CD4-positive, alpha-beta memory T cell (primary cell): Measurements from ENCODE around the gene MAPK4. TPM values are rescaled to one million over a fixed set of nuclear protein-coding genes. Genes with fewer than 3 reads are reported as not detected.

Source experiments
- CTCF ChIA-PET: fragments of 350-600 bp; sonication (Branson Sonifier 250); formaldehyde crosslinking; loops from one replicate; lab custom pipeline; 2021; ENCODE audit warnings: inconsistent platforms; ENCODE audit not compliant: partially characterized antibody; lab: Charles Lee
- POLR2A ChIA-PET: fragments of 350-600 bp; sonication (Branson Sonifier 250); formaldehyde crosslinking; loops from one replicate; lab custom pipeline; 2021; ENCODE audit not compliant: partially characterized antibody; lab: Charles Lee
- DNase-seq, 5 donors: peaks; one replicate each; pipeline versions ENCODE4 v3.0.0 to v3.0.0-alpha.2; 2020 to 2022; ENCODE audit warnings: mixed read lengths in 1 of 5
- H3K27ac ChIP-seq: one replicate; pipeline ENCODE4 v1.7.0; 2013; ENCODE audit warnings: low read depth, low read length
- H3K27me3 ChIP-seq: 2 replicates; pipeline ENCODE4 v1.7.0; 2013; ENCODE audit warnings: mild to moderate bottlenecking, low read length, moderate library complexity; ENCODE audit not compliant: insufficient read depth
- H3K36me3 ChIP-seq: 2 replicates; pipeline ENCODE4 v1.7.0; 2013; ENCODE audit warnings: mild to moderate bottlenecking, low read length, moderate library complexity; ENCODE audit not compliant: insufficient read depth
- H3K4me1 ChIP-seq: 2 replicates; pipeline ENCODE4 v1.7.0; 2013; ENCODE audit warnings: mild to moderate bottlenecking, low read length, moderate library complexity; ENCODE audit not compliant: insufficient read depth
- H3K4me3 ChIP-seq, 2 donors: one replicate each; pipeline ENCODE4 v1.7.0; 2013; ENCODE audit warnings: low read length in 2 of 2, mild to moderate bottlenecking in 1 of 2
- H3K9me3 ChIP-seq, 2 donors: one replicate each; pipeline ENCODE4 v1.7.0; 2013; ENCODE audit warnings: low read length in 2 of 2, control low read depth in 1 of 2; ENCODE audit not compliant: control insufficient read depth in 1 of 2
- H3K27ac Mint-ChIP-seq, 7 donors: one replicate each; pipeline ENCODE4 v1.8.0; 2020 to 2021; ENCODE audit warnings: mixed read lengths in 7 of 7, mild to moderate bottlenecking in 6 of 7, inconsistent platforms in 3 of 7, moderate library complexity in 3 of 7
- H3K27me3 Mint-ChIP-seq, 2 donors: one replicate each; pipeline ENCODE4 v1.8.0; 2020 to 2021; ENCODE audit warnings: mixed read lengths in 2 of 2
- H3K36me3 Mint-ChIP-seq, 2 donors: one replicate each; pipeline ENCODE4 v1.8.0; 2020 to 2021; ENCODE audit warnings: mixed read lengths in 2 of 2, inconsistent platforms in 1 of 2, mild to moderate bottlenecking in 1 of 2
- H3K4me1 Mint-ChIP-seq, 4 donors: one replicate each; pipeline ENCODE4 v1.8.0; 2020 to 2021; ENCODE audit warnings: mixed read lengths in 4 of 4, mild to moderate bottlenecking in 1 of 4
- H3K4me3 Mint-ChIP-seq, 8 donors: one replicate each; pipeline ENCODE4 v1.8.0; 2020 to 2021; ENCODE audit warnings: mixed read lengths in 8 of 8, mild to moderate bottlenecking in 7 of 8, moderate library complexity in 6 of 8, inconsistent platforms in 3 of 8
- H3K9me3 Mint-ChIP-seq, 8 donors: one replicate each; pipeline ENCODE4 v1.8.0; 2020 to 2021; ENCODE audit warnings: mixed read lengths in 8 of 8, mild to moderate bottlenecking in 5 of 8, inconsistent platforms in 3 of 8, moderate library complexity in 1 of 8
- intact Hi-C: fragments of 100-400 bp; cut with micrococcal nuclease; formaldehyde crosslinking; loops from one replicate; pipeline ENCODE4 v1.15.1; 2023
- polyA plus RNA-seq, 2 donors: library from polyadenylated mRNA; unstranded; fragments of 300-500 nt; fragmentation: Illumina TruSeq; gene quantifications; one replicate each; pipeline ENCODE4 v1.2.3, GENCODE V29; 2021
- total RNA-seq, 2 experiments: library from RNA; stranded (reverse); gene quantifications; one replicate each; pipeline ENCODE4 v1.2.3, GENCODE V29; 2021

Gene MAPK4
- total and polyA plus RNA-seq, 4 experiments from 2014 or later: not detected

DNA sequence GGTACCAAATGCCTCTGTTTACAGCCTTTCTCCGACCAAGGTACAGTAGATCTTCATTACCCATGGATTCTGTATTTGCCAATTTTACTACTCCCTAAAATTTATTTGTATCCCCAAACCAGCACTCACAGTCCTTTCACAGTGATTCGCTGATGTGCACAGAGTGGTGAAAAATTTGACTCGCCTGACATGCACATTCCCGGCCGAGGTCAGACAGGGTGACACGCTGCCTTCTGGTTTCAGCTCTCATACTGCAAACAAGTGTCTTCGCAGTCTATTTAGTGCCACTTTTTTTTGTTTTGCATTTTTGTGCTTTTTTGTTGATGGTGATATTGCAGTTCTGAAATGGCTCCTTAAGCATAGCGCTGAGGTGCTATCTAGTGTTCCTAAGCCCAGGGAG is 71.0 kb downstream of the MAPK4 start:
- ChIA-PET POLR2A (no interaction called here), CTCF (no interaction called here)
- Mint-ChIP-seq H3K9me3 (peaks cover 0 to 2% (median 0%) of the 10 kb centered on the region in 8 donors), H3K27me3 (peaks cover 4 to 9% of the 10 kb centered on the region in 2 donors), H3K27ac (no peak overlapping the region), H3K4me1 (no peaks in the 10 kb centered on the region), H3K36me3 (no peaks in the 10 kb centered on the region), H3K4me3 (no peak overlapping the region)
- intact Hi-C loops: no loop called here
- Histone ChIP-seq H3K4me3 (no peak overlapping the region), H3K27me3 (no peaks in the 10 kb centered on the region), H3K27ac (no peak overlapping the region), H3K36me3 (no peaks in the 10 kb centered on the region), H3K4me1 (no peaks in the 10 kb centered on the region), H3K9me3 (no peaks in the 10 kb centered on the region)
- no peak for DNase-seq

DNA sequence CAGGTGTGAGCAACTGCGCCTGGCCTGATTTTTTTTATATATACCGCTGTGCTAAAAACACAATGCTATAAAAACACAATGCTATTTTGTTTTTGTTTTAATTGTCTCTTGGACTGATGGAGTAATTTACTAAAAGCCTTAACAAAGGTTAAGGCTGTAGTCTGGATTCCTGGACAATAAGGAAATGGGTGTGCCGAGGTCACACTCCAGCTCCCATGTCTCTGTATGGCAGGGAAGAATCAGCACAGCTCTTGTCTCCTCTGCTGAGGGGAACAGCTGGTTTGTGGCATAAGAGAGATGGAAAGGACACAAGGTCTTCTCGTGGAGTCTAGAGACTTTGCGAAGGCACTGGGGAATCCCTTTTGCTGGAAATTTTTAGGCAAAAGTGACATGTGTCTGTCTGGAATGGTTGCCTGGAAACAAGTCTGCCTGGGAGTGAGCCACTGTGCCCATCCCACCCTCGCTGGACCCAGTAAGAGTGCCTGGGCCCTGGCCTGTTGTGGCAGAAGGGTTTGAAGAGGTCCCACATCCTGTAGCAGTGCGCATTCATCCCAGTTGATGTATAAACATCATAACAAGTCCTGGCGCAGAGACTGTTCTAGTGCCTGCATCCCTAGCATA is 73.1 kb downstream of the MAPK4 start:
- Mint-ChIP-seq H3K4me1 (no peaks in the 10 kb centered on the region), H3K36me3 (no peaks in the 10 kb centered on the region), H3K27me3 (peaks cover 4 to 9% of the 10 kb centered on the region in 2 donors), H3K27ac (no peak overlapping the region), H3K9me3 (peaks cover 0 to 2% (median 0%) of the 10 kb centered on the region in 8 donors), H3K4me3 (no peak overlapping the region)
- ChIA-PET CTCF (no interaction called here), POLR2A (no interaction called here)
- intact Hi-C loops: no loop called here
- Histone ChIP-seq H3K36me3 (no peaks in the 10 kb centered on the region), H3K4me3 (no peak overlapping the region), H3K27me3 (no peaks in the 10 kb centered on the region), H3K4me1 (no peaks in the 10 kb centered on the region), H3K27ac (no peak overlapping the region), H3K9me3 (no peaks in the 10 kb centered on the region)
- no peak for DNase-seq

DNA sequence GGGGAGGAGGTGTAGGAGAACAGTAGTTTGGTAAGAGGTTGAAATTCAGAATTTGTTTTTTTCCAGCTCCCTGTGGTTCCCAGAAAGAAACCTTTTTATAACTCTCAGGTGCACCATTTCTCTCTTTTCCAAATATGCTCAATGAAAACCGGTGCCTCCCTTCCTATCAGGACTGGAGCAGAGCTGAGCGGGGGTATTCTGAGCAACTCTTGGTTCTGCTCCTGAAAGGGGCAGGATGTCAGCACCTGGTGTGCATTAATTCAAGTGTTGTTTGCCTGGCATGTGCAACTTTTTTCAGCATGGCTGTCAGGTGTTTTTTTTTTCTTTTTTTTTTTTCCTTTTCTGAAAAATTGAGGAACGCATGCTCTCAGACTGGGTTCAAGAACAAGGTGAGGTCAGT is 74.1 kb downstream of the MAPK4 start:
- no peak overlapping the region for H3K27ac ChIP-seq
- H3K36me3 ChIP-seq: no peaks in the 10 kb centered on the region
- CTCF ChIA-PET: no interaction called here
- H3K9me3 ChIP-seq: no peaks in the 10 kb centered on the region
- Mint-ChIP-seq H3K36me3 (no peaks in the 10 kb centered on the region), H3K4me3 (no peak overlapping the region), H3K9me3 (peaks cover 0 to 2% (median 0%) of the 10 kb centered on the region in 8 donors), H3K4me1 (no peaks in the 10 kb centered on the region), H3K27me3 (peaks cover 4 to 11% of the 10 kb centered on the region in 2 donors), H3K27ac (no peak overlapping the region)
- intact Hi-C loops: no loop called here
- H3K4me1 ChIP-seq: no peaks in the 10 kb centered on the region
- POLR2A ChIA-PET: no interaction called here
- no peak for DNase-seq
- H3K4me3 ChIP-seq: no peak overlapping the region
- H3K27me3 ChIP-seq: no peaks in the 10 kb centered on the region

DNA sequence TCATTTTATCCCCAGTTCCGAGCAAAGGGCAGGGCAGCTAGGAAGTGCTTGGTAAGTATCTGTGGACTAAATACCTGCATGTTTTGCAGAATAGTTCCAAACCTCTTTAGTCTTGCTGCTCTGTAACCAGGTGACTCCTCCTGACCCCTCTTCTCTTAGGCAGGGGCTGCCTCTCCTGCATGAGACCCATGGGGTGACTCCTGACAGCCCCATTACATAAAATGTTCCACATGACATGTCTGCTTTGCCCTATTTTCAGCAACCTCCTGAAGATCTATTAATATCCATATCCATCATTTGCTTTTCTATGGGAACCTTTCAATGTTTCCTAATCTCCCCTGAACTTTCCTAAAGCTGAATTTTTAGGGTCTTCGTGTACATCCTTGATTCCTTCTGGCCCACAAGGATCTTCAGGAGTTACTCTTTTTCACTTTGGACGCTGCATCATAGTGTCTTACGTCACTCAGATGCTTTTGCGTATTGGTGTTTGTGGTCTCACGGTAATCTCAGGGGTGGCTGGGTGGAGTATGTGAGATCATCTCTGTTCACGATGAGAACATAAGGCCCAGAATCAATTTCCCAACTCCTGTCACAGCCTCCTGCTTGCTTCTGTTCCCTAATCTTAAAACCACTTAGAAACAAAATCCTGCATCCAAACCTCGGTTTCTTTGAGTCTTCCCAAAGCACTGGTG is 76.6 kb downstream of the MAPK4 start:
- peaks cover 0 to 5% of the 10 kb centered on the region in 2 donors for H3K27me3 Mint-ChIP-seq
- Histone ChIP-seq H3K9me3 (no peaks in the 10 kb centered on the region), H3K27ac (no peak overlapping the region), H3K36me3 (no peaks in the 10 kb centered on the region), H3K4me1 (no peaks in the 10 kb centered on the region), H3K4me3 (no peak overlapping the region), H3K27me3 (no peaks in the 10 kb centered on the region)
- no peaks in the 10 kb centered on the region for H3K4me1 Mint-ChIP-seq
- POLR2A ChIA-PET: no interaction called here
- intact Hi-C loops: no loop called here
- no peaks in the 10 kb centered on the region for H3K36me3 Mint-ChIP-seq
- peaks cover 0 to 2% (median 0%) of the 10 kb centered on the region in 8 donors for H3K9me3 Mint-ChIP-seq
- no peak overlapping the region for H3K4me3 Mint-ChIP-seq
- H3K27ac Mint-ChIP-seq: no peak overlapping the region
- CTCF ChIA-PET: no interaction called here
- no peak for DNase-seq

DNA sequence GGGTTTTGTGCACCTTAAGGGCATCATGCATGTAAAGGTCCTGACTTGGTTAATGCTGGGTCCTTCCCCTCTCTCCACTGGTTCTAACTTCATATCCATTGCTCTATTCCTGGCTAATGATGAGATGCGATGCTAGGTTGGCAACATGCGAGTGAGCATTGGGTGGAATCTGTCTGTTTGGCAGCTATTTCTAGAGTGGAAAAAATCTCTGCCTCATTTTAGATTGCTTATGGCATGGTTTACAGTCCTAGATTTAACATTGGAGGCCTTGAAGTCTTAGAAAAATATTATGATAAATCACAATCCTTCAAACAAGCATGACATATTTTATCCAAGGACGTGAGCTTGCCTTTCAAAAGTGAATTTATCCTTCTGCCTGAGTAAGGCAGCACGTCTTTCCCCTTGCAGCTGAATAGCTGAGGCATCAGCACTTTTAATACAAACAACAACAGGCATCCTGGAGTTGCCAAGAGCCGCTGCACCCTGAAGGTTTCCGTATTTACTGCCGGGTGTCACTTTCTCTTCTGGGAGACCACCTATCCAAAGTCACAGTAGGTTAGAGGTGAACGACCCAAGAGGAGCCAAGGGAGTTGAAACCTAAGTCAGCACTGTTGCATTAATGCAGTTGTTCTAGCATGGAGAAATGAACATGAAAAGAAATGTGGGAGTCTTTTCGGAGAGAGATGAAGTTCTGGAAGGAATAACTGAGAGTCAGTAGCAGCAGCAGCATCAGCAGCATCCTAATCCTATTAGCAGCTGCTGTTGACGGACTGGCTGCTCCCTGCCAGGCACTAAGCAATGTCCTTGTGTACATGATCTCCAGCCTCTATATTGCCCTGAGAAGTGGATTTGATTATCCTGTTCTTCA is 78.4 kb downstream of the MAPK4 start:
- POLR2A ChIA-PET: no interaction called here
- H3K9me3 Mint-ChIP-seq: no peaks in the 10 kb centered on the region
- H3K27me3 Mint-ChIP-seq: peaks cover 0 to 7% of the 10 kb centered on the region in 2 donors
- CTCF ChIA-PET: no interaction called here
- Histone ChIP-seq H3K4me3 (no peak overlapping the region), H3K36me3 (no peaks in the 10 kb centered on the region), H3K27me3 (no peaks in the 10 kb centered on the region), H3K9me3 (no peaks in the 10 kb centered on the region), H3K27ac (no peak overlapping the region), H3K4me1 (no peaks in the 10 kb centered on the region)
- DNase-seq: no peak
- no peaks in the 10 kb centered on the region for H3K36me3 Mint-ChIP-seq
- intact Hi-C loops: no loop called here
- H3K4me3 Mint-ChIP-seq: no peak overlapping the region
- no peak overlapping the region for H3K27ac Mint-ChIP-seq
- H3K4me1 Mint-ChIP-seq: no peaks in the 10 kb centered on the region

DNA sequence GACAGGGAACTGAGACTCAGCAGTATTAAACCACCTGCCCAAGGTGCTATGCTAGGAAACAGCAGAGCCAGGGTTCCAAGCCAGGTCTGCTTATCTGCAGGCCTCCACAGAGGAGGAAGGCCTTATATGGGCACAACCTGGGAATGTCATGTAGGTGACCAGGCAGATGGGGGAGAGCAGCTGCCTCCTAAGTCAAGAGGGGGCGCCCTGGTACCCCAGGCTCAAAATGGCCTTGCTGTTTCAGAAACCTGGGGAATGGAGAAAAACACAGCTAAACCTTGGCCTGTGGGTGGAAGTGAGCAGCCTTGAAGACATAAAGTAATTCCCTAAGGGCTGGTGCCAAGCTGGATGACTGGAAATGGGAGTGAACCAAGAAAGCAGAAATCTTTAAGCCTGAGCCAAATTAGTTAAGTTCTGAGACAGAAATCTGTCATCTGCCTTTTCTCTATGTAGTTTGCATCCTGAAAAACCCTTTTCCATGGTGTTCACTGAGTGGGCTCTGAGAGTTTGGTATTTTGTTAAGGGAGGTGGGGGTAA is 79.1 kb downstream of the MAPK4 start:
- H3K4me3 Mint-ChIP-seq: no peak overlapping the region
- DNase-seq: no peak
- no peaks in the 10 kb centered on the region for H3K9me3 ChIP-seq

DNA sequence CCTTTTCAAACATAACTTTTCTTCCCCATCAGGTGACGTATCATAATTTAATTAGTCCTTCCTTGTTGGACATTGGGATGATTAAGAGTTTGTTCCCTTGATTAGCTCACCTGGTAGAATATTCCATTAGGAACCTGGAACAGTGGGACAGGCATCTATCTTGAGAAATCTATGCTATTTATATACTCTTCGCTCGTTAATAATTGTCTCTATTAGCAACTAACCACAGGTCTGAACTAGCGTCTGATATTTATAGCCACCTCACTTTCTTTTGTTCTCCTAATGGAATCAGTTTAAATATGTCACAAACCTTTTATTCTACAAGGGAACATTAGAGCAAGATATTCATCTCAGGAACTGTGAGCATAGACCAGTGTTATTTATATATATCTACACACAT is 79.8 kb downstream of the MAPK4 start:
- Histone ChIP-seq H3K27me3 (no peaks in the 10 kb centered on the region), H3K9me3 (no peaks in the 10 kb centered on the region), H3K27ac (no peak overlapping the region), H3K4me3 (no peak overlapping the region), H3K36me3 (no peaks in the 10 kb centered on the region), H3K4me1 (no peaks in the 10 kb centered on the region)
- no peaks in the 10 kb centered on the region for H3K4me1 Mint-ChIP-seq
- DNase-seq: no peak
- no peaks in the 10 kb centered on the region for H3K36me3 Mint-ChIP-seq
- H3K27me3 Mint-ChIP-seq: peaks cover 0 to 8% of the 10 kb centered on the region in 2 donors
- ChIA-PET POLR2A (no interaction called here), CTCF (no interaction called here)
- intact Hi-C loops: no loop called here
- H3K4me3 Mint-ChIP-seq: no peak overlapping the region
- H3K9me3 Mint-ChIP-seq: no peaks in the 10 kb centered on the region
- no peak overlapping the region for H3K27ac Mint-ChIP-seq

More for the DNA sequence above, 79.1 kb downstream of the MAPK4 start:
- Histone ChIP-seq H3K36me3 (no peaks in the 10 kb centered on the region), H3K4me3 (no peak overlapping the region), H3K27me3 (no peaks in the 10 kb centered on the region), H3K27ac (no peak overlapping the region), H3K4me1 (no peaks in the 10 kb centered on the region)
- Mint-ChIP-seq H3K4me1 (no peaks in the 10 kb centered on the region), H3K36me3 (no peaks in the 10 kb centered on the region), H3K27me3 (peaks cover 0 to 8% of the 10 kb centered on the region in 2 donors), H3K9me3 (no peaks in the 10 kb centered on the region), H3K27ac (no peak overlapping the region)
- POLR2A ChIA-PET: no interaction called here
- intact Hi-C loops: no loop called here
- CTCF ChIA-PET: no interaction called here
